GM12891 (cell line): ENCODE measurements around the gene VMP1.
A peak's percentile ranks its signal among the peaks of the same experiment; 100 is the strongest.
"Not testable (repeated sequence)": the region's sequence is repeated elsewhere in the genome, so short reads cannot be mapped to it uniquely, and the experiment has no call there.

Source experiments
- DNase-seq: peaks from one replicate; pipeline ENCODE4 v3.0.0; 2011; ENCODE audit warnings: low spot score; ENCODE audit not compliant: insufficient read length
- FAIRE-seq: peaks from 2 replicates; lab custom pipeline; 2011; peaks lifted over from hg19 to GRCh38; lab: Jason Lieb, UNC
- PAX5 ChIP-seq: IDR thresholded peaks from 2 replicates; pipeline ENCODE4 v1.6.1; 2011; ENCODE audit warnings: low read length, moderate library complexity, mild to moderate bottlenecking; ENCODE audit not compliant: insufficient read depth, severe bottlenecking
- POLR2A ChIP-seq: IDR thresholded peaks from 2 replicates; pipeline ENCODE4 v1.6.1; 2011; ENCODE audit warnings: low read depth, low read length, control low read depth
- POLR2AphosphoS5 ChIP-seq: IDR thresholded peaks from 2 replicates; pipeline ENCODE4 v1.6.1; 2011; ENCODE audit warnings: low read depth, low read length, control low read depth
- POU2F2 ChIP-seq: IDR thresholded peaks from 2 replicates; pipeline ENCODE4 v1.6.1; 2011; ENCODE audit warnings: low read depth, mild to moderate bottlenecking, control low read depth, low read length, moderate library complexity
- SPI1 ChIP-seq: IDR thresholded peaks from 2 replicates; pipeline ENCODE4 v1.6.1; 2011; ENCODE audit warnings: low read depth, low read length, control low read depth
- TAF1 ChIP-seq: IDR thresholded peaks from 2 replicates; pipeline ENCODE4 v1.6.1; 2011; ENCODE audit warnings: low read depth, low read length, control low read depth

The VMP1 gene

GRCh38 chr17:59814685-59815084 is 107.2 kb downstream of the VMP1 start:
- DNase-seq (no peak), FAIRE-seq (peak; percentile 43)
- no peak for TF ChIP-seq POLR2AphosphoS5
- TF ChIP-seq PAX5 = no peak
- TF ChIP-seq POLR2A = no peak
- no peak for TF ChIP-seq SPI1
- no peak for TF ChIP-seq POU2F2
- TF ChIP-seq TAF1 = no peak

DNA sequence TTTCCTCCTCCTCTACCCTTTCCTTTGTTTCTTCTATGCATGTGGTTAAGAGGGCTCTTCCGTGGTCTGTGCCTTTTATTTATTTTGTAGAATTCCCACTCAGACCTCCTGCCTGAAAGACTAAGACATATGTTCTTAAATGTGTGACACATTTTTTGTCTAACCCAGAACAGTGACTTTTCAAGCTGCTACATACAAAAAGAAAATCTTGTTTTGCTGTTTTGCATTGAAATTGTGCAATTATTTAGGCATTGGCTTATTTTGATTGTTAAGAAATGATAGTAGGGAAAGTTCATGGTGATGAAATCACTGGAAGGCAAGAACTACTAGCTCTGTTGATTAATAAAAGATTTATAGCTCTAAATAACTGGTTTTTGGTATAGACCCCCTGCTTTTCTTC is 108.5 kb downstream of the VMP1 start:
- DNase-seq = no peak
- TF ChIP-seq SPI1 (no peak), POLR2AphosphoS5 (no peak), POU2F2 (no peak), PAX5 (no peak), POLR2A (no peak), TAF1 (no peak)
- FAIRE-seq = no peak

DNA sequence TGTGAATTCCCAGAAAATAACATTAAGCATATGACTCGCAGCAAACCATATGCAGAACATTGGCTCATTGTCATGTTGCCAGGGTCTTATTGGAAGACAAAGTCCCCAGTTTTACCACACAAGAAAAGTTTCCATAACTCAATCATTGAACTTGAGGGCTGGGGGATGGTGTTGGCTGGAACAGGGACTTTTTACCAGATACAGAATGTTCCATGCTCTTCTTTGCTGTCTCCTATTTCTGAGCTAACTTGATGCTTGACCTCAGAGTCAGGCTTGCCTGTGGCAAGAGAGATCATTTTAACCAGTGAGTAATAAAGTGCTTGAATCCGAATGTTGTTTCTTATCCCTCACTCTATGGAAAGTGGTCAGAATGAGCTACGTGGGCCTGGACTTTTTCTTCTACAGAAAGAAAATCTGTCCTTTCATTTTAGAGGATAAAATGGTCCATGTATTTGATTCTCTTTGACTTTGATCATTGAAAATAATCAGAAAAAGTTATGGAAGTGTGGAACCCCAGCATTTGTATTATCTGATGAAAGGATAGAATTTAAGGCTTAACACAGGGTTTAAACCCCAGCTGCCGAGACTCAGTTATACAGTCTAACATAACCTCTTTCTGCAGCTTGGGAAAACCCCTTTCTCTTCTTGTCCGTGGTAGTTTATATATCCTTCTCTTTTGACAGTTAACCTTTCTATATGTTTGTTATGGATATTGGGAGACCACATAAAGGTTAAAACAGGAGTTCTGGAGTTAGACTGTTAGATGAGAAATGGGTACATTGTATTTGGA is 118.3 kb downstream of the VMP1 start:
- DNase-seq (no peak), FAIRE-seq (peak; percentile 59)
- TF ChIP-seq TAF1 = peak; percentile 33; the same call in 1 of the 2 replicates
- TF ChIP-seq PAX5 = no peak

DNA sequence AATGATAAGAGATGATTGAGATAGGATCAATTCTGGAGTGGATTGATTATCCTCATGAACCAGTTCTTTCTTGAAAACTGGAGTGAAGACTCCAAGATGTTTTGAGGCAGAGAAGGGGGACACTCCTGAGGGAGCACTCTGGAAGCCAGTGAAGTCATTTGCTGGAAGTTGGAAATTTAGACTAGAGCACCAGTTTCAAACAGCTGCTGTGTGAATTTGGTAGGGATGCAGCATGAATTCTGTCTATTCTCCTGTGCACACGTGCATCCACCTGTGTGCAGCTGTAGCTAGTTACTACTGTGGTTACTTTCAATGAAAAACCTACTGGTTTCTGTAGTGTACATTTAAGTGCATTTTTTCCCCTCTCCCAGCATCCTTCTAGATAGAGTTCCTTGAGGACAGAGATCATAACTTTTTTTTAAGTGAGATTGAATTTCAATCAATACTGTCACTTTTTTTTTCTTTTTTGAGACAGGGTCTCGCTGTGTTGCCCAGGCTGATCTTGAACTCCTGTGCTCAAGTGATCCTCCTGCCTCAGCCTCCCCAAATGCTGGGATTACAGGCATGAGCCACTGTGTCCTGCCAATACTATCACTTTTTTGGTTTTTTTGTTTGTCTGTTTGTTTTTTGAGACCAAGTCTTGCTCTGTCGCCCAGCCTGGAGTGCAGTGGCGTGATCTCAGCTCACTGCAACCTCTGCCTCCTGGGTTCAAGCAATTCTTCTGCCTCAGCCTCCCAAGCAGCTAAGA is 119.4 kb downstream of the VMP1 start:
- FAIRE-seq (peak; percentile 84), DNase-seq (no peak)
- no peak for TF ChIP-seq POU2F2
- no peak for TF ChIP-seq TAF1
- no peak for TF ChIP-seq PAX5
- no peak for TF ChIP-seq POLR2A

- no peak for TF ChIP-seq POLR2A
- TF ChIP-seq POLR2AphosphoS5 = no peak
- TF ChIP-seq SPI1 = no peak
- no peak for TF ChIP-seq TAF1
- no peak for TF ChIP-seq POU2F2
- TF ChIP-seq PAX5 = no peak
- FAIRE-seq (peak; percentile 47), DNase-seq (no peak)
Observed at GRCh38 chr17:59827721-59828477, 120.4 kb downstream of the VMP1 start.

DNA sequence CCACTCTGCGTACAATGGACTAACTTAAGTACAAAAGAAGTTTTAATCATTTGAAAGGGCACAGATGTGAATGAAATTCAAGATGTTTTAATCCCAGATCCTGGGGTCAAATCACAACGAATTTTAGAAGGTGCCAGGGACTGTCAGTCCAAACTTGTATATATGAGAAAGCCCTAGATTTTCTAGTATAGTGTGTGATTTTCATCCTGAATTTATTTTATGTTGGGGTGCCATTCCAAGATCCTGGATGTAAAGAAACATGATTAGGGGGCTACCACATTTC is 121.0 kb downstream of the VMP1 start:
- DNase-seq = no peak
- FAIRE-seq = no peak
- TF ChIP-seq SPI1 = no peak
- TF ChIP-seq POU2F2 = no peak
- TF ChIP-seq TAF1 = no peak
- no peak for TF ChIP-seq PAX5
- TF ChIP-seq POLR2A = no peak

DNA sequence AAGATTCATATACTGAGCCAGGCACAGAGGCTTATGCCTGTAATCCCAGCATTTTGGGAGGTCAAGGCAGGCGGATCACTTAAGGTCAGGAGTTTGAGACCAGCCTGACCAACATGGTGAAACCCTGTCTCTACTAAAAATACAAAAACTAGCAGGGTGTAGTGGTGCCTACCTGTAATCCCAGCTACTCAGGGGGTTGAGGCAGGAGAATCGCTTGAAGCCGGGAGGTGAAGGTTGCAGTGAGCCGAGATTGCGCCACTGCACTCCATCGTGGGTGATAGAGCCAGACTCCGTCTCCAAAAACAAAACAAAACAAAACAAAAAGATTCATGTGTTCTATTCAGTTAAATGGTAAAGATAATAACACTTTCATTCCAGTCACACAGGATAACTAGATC is 121.4 kb downstream of the VMP1 start:
- TF ChIP-seq POLR2A = 0 out of 2 replicates have a peak, but pooled peaks have one; percentile 36
- 0 out of 2 replicates have a peak, but pooled peaks have one; percentile 11 for TF ChIP-seq POLR2AphosphoS5
- peak; percentile 52 for FAIRE-seq
- not testable (repeated sequence) for DNase-seq

DNA sequence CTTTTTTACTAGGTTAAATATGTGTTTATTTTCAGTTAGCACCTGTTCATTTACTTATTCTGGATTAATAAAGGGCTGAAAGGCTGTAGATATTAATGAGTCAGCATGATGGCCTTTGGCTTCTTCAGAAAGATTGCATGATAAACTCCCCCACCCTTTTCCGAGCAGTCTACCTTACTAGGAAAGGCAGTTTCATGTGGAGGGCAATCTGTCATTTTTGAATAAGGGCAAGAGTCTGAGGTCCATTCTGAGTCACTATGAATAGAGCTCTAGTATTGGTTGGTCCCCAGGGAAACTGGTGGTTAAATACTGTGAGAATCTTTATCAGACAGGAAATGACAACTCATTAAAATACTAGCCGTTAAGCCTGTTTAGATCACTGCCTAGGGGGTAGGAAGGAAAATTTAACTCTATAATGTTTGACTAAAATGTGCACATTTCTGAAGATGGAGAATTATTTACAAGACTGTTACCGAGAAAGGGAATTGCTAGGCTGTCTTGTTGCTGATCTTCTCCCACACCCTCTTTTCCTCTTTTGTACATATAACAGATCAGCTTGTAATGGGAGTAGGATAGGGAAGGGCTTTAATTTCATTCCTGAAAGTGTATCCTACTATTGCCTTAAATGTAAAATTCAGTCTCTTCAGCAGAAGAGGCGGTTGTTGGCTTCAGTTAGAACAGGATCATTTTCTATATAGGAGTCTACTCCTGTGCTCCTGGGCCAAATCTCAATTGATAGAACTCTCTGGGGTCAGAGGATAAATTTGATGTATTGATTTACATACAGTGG is 122.0 kb downstream of the VMP1 start:
- DNase-seq (no peak), FAIRE-seq (peak; percentile 86)
- TF ChIP-seq POU2F2 (peak; percentile 79), POLR2AphosphoS5 (no peak), PAX5 (no peak), POLR2A (no peak)

DNA sequence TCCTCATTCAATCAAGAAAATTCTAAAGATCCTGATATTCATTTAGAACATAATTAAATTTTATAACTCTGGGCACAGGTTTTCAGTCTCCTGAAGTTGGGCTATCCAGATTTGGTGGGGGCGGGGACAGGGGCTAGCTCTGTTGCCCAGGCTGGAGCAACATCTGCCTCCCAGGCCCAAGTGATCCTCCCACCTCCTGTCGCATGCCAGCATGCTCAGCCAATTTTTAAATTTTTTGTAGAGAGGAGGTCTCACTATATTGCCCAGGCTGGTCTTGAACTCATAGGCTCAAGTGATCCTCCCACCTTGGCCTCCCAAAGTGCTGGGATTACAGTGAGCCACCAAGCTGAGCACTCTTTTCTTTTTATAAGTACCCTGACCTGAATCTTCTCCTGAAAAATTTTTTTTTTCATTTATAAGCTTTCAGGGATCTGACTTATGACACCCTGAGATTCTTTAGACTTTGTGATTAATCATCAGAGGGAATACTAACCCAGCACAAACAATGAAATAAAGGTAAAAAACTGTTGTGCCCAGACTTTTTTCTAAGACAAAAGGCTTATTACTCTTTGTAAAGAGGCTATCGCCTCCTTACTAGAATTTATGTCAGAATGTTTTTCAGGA is 122.7 kb downstream of the VMP1 start:
- TF ChIP-seq PAX5 (no peak), TAF1 (no peak), SPI1 (no peak), POU2F2 (no peak), POLR2AphosphoS5 (no peak), POLR2A (no peak)
- FAIRE-seq (no peak), DNase-seq (no peak)
